Thyroid gland (tissue), 4 donors: ENCODE results near the gene SMCO4.

Experiments used
- POLR2A ChIP-seq, 2 donors: fragments of 450-650 bp; IDR thresholded peaks; one replicate each; pipeline ENCODE4 v1.6.1; 2017; ENCODE audit warnings: antibody characterized with exemption in 2 of 2, mild to moderate bottlenecking in 2 of 2, moderate library complexity in 1 of 2
- TF ChIP-seq, protein P1 (sequence below), 6 experiments: fragments of 200-600 bp in 3 of 6; fragments of 450-650 bp in 3 of 6; sonication (generic) in 3 of 6; IDR thresholded peaks; one replicate each; pipeline ENCODE4 v1.5.1; 2016 to 2019; ENCODE audit warnings: antibody characterized with exemption in 6 of 6, mild to moderate bottlenecking in 2 of 6, inconsistent platforms in 1 of 6, moderate library complexity in 1 of 6

DNA sequence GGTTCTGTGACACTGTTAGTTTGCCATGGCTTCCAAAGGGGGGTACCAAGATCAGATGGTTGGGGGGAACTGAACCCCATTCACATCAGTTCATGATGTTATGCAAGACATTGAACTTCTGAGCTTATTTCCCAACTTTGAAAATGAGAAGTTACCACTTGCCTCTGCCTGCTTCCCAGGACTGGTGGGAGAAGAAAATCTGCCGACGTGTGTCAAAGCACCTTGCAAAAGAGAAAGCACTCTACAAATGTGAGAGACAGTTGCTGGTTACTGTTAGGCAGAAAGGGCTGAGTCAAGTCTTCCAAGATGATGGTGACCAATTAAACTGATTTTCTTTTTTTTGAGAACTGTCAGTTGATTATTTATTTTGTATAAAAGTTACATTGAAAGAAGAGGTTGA lies 45.6 kb downstream of the SMCO4 start:
- TF ChIP-seq, protein P1, sequence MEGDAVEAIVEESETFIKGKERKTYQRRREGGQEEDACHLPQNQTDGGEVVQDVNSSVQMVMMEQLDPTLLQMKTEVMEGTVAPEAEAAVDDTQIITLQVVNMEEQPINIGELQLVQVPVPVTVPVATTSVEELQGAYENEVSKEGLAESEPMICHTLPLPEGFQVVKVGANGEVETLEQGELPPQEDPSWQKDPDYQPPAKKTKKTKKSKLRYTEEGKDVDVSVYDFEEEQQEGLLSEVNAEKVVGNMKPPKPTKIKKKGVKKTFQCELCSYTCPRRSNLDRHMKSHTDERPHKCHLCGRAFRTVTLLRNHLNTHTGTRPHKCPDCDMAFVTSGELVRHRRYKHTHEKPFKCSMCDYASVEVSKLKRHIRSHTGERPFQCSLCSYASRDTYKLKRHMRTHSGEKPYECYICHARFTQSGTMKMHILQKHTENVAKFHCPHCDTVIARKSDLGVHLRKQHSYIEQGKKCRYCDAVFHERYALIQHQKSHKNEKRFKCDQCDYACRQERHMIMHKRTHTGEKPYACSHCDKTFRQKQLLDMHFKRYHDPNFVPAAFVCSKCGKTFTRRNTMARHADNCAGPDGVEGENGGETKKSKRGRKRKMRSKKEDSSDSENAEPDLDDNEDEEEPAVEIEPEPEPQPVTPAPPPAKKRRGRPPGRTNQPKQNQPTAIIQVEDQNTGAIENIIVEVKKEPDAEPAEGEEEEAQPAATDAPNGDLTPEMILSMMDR (IDR thresholded peaks at IDR 0.05), result no peak
- TF ChIP-seq POLR2A (IDR thresholded peaks at IDR 0.05), result no peak
